GM19452 (cell line): Measurements from ENCODE around the gene DOCK1.

Source experiments
- ATAC-seq: cut with Tn5 transposase; IDR thresholded peaks from one replicate; pipeline ENCODE4 v1.9.1; 2021; ENCODE audit not compliant: unreplicated experiment

Gene DOCK1

DNA sequence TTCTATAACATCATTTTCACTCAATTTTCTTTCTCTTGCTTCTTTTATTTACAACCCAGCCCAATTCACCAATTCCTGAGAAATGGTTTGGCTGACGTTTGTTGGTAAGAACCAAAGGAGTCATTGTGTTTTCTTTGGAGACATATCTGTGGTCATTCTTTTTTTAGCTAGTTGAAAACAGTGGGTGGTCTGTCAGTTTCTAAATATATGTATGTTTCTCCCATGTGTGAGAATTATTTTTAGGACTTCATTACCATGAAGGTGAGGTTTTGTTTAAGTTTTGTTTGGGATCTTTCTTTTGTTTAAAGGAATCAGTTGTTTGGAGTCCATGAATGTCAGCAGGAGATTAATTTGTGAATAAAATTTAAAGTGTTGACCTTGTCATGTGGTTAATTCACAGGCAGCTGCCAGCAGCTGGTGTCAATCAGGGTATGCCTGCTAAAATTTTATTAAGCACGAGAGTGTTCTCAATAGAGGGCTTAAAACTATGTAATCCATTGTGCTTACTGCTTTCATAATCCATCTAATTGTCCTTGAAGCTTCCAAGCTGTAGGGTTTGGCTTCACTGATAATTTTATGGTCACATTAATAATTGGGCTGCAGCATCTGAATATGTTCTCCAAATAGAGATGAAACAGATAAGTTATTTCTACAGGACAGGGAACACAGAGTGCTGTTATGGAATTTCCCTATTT lies 252.4 kb downstream of the DOCK1 start:
- no peak for ATAC-seq

DNA sequence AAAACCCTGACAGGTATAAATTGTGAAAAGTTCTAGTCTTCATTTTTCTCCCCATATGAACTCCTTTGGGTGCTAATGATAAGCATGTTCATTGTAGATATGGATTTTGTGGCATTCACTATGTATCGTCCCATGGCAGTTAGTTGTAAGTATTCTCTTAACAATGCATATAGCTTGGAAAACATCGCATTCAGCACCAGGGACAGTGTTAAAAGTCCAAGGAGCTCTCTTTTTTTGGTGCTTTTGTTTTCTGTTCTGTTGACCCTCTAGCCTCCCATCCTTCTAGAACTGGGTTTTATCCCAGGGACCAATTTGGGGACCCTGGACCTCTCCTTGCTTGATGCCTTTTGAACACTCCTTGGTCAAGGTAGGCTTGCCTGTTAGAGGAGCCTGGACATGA lies 253.4 kb downstream of the DOCK1 start:
- ATAC-seq, result no peak

DNA sequence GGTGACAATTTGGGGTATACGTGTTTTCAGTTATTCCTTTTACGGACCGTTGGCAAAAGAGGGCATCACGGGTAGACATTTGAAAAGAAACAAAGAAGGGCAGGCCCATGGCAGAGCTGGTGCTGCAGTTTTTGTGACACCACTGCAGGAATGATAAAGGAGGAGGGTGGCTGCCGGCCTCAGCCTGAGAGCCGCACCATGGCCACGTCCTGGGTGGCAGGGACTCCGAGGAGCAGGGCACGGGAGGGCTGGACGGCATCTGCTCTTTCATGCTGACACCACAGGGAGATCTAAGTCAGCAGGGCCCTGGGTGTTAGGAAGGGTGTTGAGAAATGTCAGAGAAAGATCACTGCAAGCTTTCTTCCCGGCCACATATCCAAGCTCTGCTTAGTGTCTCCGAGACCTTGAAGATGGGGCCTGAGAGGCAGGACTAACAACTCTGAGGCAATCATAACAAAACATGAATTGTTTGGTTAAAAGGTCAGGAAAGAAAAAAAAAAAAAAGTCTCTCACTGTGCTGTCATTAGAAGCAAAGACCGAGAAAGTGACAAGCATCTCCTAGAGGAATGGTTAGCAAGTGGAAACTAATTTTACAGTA lies 254.5 kb downstream of the DOCK1 start:
- ATAC-seq, result no peak

DNA sequence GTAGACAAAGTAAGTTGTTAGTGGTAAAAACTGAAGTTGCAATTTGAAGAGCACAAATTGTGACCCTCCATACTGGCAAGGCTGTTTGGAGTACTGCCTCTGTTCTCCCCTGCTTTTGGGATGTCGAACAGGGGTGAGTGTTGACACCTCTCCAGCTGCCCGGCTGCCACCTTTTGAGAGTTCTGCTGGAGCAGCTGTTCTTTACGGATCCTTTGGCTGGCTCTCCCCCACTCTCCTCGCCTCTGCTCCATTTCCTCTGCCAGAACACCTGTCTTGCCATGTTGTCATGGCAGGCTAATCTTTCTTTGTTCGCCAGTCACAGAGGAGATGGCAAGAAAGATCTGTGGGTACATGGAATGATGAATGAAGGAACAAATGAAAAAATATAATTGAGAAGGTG lies 256.3 kb downstream of the DOCK1 start:
- ATAC-seq, result no peak

DNA sequence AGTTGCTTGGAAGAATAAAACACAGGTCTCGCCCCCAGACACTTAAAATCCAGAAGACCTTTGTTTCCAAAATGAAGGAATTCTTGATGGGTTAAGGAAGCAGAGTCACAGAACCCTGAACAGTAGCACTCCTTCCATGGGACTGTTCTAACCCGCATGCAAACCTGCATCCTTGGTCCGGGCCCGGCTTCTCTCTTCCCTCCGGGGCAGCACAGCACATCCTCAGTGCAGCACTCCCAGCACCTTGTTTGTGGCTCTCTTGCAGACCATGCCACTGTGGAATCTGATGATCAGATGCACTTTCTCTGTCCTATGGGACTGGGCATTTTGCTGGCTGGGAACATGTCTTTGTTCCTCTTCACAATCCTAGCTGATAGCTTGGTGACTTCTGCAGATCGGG lies 257.6 kb downstream of the DOCK1 start:
- no peak for ATAC-seq

DNA sequence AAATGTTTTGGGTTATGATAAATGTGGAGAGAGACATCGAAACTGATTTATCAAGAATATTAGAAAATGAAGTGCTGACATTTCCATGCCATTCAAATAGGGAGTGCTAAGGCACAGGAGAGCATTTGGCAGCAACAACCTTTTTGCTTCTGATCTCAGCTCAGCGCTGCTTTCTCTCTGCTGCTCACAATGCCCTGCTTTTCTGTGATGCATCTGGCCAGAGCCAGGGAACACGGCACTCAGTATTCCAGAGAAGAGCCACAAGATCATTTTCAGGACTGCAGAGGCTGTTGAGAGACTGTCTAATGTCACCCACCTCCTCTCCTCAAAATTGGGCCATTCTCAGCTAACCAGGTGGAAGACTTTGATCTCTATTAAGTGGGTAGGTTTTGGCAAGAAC lies 263.0 kb downstream of the DOCK1 start:
- no peak for ATAC-seq

DNA sequence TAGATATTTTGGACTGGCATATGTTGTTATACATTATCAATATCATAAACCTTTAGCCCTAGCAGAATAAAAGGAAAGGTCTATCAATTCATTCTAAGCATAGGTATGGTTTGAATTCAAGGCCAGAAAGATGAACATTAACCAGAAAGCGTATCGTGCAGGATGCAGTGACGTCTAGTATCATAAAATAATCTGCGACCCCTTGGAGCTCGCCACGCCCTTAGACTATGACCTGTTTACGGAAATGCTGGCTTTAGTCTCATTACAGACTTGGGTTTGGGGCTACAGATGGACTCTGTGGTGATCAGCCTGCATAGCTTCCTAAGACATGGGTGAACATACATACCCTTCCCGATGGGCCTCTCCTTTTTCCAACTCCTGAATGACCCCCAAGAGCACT lies 269.6 kb downstream of the DOCK1 start:
- ATAC-seq, result no peak

DNA sequence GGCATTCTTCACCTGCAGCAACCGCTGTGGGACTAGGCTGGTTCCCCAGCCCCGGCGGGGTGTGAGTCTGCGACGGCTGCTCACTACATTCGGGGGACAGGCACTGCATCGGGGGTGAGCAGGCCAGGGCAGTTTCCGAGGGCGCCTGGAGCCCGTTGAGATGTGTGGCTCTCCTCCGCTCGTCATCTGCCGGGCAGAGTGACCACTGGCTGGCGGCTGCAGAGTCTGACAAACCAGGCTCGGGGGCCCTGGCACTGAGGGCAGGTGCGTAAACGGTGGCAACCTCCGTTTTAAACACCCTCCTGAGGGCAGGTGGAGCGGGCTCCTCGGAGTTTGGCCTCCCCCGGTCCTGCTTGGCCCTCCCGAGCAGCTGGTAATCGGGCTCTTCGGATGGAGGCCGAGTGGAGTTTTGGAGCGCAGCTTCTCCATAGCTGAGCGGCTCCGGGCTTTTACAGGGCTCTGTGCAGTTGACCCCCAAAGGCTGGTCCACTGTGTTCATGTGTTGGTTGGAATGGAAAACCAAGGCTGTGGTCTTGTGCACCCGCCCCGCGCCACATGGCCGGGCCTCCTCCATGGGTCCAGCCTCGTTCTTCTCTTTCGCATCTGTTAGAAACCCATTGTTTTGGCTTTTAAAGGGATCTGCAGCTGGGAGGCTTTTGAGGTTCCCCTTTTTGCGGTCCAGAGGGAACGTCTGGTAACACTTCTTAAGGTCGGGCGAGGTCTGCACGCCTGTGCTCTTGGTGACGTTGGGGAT lies 270.3 kb downstream of the DOCK1 start:
- no peak for ATAC-seq

DNA sequence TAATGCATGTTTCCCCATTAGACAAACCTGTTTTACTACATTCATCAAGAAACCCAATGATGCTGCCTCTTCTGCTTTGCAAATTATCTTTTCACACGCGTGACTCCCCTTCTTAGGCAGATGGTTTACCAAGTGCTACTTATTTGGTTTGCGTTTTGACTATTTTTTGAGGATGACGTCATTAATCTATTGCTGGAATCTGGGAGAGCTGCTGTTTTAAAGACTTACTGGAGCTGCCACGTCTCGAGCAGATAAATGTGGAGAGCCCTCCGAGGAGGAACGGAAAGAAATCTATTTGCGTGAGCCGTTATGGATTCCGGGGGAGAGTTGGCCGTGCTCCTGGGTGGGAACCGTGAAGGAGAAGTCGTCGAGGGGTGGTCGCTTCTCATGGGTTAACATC lies 271.4 kb downstream of the DOCK1 start:
- ATAC-seq, result no peak

DNA sequence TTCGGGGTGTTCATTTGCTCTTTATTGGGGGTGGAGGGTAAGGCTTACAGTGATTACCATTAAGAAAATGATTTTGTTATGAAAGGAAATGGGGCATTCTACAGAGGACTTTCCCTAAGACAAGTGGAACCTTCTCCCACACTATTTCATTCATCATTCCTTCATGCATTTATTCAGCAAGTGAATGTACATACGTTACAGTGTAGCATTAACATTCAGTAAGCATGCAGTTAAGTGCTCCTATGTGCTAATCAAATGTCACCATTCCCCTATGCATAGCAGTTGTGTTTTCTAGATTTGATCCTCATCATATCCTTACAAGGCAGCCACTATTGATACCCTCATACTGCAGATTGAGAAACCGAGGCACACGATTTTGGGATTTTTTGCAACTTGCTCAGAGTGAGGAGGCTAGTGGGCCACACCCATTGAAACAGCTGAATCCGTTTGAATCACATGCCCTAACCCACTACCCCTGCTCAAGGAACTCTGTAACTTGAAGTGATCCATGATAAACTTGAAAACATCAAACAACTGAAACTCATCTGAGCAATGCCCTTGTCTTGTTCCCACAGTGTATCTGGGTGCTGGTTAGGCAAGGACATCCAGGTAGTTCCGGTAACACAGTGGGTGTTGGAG lies 274.5 kb downstream of the DOCK1 start:
- ATAC-seq, result no peak

DNA sequence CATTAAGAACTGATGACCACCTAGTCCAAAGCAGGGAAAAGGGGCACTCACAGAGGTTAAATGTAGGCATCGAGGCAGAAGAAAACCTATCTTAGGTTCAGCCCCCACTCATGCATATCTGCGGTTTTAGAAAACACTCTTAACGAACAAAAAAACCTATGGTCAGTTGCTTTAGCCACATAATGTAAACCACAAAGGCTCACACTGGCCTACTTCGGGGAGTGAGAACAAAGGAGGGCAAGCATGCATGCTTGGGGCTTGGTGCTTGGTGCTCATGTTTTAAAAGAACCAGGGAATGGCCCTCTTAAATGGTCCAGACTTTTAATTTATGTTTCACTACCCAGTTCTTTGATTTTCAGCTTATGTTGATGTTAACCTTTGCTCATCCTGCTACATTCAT lies 276.9 kb downstream of the DOCK1 start:
- no peak for ATAC-seq

DNA sequence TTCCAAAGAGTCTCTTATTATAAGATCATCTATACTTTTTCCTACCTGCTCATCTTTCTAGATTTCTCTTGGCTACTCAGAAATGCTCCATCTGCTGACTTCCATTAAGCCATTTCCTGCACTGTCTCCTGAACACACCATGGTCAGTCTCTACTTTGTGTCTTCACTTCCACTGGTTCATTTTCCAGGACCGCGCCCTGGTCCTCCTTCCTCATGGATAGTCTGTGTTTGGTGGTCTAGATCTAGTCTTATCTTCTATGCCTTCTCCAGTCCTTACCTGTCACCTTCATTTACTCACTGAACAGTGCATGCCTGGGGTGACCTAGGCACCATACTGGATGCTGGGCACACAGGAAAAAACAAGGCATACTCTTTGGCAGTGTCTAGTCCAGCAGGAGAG lies 279.4 kb downstream of the DOCK1 start:
- no peak for ATAC-seq

DNA sequence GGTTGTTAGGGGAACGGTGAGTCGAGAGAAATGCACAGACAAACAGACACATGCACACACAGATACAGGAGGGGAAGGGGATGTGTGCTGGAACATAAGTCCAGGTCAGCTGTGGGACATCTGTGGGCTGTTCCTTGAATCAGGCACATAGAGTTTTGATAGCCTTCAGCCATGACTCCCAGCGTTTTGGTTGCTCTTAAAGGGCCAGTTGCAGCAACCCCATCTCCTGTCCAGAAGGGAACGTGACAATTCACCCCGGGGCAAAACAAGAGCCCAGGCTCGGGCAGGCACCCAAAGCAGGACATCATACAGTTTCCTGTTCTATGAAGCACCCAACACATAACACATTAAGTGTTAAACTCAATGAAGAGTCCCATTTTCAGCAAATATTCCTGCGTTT lies 281.6 kb downstream of the DOCK1 start:
- ATAC-seq, result no peak

DNA sequence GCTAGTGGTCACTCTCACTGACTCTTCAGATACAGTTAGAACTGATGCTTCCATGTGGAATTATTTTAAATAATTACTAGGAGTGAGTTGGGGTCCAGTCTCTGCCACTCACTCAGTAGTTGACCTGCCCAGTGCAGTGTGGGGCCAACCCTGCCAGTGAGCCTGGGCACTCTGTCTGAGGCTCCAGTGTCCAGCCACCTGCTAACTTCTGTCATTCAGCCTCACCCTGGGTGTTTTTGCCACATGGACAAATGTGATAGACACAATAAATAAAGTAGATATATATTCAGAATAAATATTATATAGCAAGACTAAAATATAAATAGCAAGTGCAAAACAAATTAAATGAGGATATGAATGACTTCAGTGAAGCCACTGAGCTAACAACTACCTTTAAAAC lies 284.0 kb downstream of the DOCK1 start:
- no peak for ATAC-seq

DNA sequence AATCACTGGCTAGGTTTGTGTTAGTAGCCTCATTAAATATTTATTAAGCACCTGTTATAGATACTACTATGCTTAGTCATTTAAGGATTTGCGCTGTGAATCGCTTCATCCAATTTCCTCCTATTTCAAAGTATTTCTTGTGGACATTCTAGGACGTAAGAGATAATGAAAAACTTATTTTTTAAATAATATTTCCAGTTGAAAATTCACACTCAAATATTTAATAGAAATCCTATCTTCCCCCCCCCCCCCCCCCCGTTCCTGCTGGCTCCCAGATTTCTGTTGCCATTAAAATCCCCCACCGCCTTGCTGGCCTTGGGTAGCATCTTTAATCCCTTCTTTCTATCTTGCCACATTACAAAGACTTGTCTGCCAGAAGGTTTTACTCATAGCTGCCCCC lies 285.2 kb downstream of the DOCK1 start:
- ATAC-seq, result no peak

DNA sequence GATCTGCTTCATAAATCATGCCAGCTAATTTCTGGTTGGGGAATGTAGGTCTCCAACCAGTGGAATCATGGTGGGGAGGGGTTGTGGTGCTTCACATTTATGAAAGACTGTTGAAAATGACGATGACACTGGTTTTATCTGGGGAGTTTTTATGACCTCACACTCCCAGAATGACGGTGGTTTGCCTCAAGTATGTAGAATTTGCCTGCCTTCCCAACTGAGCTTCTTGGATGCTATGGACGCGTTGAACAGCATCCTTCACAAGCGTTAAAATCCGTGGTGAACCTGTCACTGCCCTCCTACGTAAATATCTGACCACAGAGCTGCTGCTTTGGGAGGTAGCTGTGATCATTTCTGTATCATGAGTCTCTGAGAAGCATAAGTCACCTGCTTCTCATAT lies 287.9 kb downstream of the DOCK1 start:
- ATAC-seq, result no peak

DNA sequence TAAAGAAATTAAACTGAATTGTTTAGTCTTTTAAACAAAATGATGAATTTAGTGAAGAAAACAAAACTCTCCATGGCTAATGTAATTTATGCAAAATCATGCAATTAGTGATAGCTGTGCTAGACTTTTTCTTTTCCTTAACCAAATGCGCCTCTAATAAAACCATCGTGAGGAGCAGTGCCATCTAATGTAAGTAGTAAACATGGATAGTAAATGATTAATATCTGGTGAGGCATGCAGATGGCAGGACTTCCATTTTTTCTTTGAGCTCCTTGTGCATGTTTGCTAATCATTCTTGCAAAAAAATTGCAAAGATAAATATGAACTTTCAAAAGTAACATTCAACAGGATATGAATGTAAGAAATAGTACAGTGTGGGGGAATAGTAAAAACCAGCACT lies 288.9 kb downstream of the DOCK1 start:
- ATAC-seq, result no peak

DNA sequence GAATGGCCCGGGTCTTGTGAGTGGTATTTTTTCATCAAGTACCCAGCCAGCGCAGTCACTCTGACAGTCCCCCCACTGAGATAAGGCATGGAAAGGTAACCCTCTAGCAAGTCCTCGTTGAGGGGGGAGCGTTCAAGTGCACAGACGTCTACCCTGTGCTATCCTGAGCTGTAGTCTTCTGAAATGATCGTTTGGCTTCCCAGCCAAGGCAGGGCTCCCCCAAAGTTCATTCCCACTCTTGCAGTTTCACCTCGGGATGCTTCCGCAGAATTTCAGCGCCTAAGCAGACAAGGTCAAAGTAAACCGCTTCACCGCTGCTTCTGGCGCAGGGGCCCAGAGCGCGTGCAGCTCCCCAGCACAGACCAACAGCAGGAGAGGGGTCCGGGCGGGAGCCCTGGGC lies 289.4 kb downstream of the DOCK1 start:
- ATAC-seq, result no peak

DNA sequence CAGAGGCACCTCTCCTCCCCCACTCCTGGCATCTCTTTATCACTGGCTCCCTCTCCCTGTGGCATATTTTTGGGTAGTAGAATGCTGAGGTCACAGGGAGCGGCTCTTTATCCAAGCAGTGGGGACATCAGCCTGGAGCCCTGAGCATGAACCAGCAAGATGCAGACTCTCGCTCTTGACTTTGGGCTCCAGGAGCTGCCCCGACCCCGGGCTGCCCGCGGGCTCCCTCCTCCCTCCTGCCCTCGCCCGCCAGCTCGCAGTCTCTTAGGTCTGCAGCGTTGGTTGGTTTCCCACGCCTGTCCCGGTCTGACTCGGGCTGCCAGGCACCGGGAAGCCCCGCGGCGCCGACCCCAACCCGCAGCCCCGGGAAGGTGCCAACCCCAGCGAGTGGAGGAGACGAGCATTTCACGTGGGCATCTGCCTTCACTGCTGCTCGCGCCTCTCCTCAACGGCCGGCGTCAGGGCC lies 289.8 kb downstream of the DOCK1 start:
- ATAC-seq, result no peak

DNA sequence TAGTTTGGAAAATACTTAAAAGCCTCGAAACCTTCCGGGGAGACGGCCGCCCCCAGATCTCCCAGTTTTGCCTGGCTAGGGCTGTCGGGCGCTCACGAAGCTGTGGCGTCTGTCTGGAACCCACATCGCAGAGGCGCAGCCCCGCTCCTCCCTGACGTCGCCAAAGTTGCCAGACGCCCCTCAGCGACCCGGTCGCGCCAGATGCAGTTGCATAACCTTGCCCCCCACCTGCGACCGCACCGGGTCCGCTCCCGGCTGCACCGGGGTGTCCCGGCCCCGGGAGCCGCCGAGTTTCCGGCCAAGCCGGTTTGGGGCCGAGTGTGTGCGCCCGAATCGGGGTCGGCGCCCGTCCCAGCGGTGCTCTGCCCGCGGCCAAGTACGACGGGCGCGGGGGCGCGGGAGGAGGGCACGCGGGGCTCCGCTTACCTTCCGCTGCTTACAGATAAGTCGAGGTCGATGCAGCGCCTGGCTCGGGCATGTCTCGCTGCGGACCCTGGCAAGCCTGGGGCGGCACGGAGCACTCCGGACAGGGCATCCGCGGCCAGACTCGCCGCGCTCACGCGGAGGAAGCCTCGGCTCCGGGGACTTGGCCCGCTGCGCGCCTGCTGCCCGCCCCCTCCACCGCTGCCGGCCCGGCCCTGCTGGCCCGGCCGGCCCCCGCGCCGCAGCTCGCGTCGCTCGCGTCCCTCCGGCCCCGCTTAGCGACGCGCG lies 290.5 kb downstream of the DOCK1 start:
- no peak for ATAC-seq
